H9 (cell line): Measurements from ENCODE around the gene UNC5B. TPM values are rescaled to one million over a fixed set of nuclear protein-coding genes. Genes with fewer than 3 reads are reported as not detected.
A peak's percentile ranks its signal among the peaks of the same experiment; 100 is the strongest.

ENCODE experiments used
- DNase-seq: peaks from one replicate; pipeline ENCODE4 v3.0.0-alpha.2; 2017
- H2AFZ ChIP-seq: one replicate; pipeline ENCODE4 v1.6.1; 2013; ENCODE audit warnings: mild to moderate bottlenecking, low read length, control low read depth, moderate library complexity
- H2AK5ac ChIP-seq: 2 replicates; pipeline ENCODE4 v1.6.1; 2013; ENCODE audit warnings: low read length, control low read depth, mixed read lengths; ENCODE audit not compliant: insufficient read length
- H2BK120ac ChIP-seq: one replicate; pipeline ENCODE4 v1.6.1; 2013; ENCODE audit warnings: low read depth, mild to moderate bottlenecking, low read length, control low read depth, inconsistent platforms; ENCODE audit not compliant: poor library complexity, severe bottlenecking
- H2BK12ac ChIP-seq: 2 replicates; pipeline ENCODE4 v1.6.1; 2013; ENCODE audit warnings: low read length, control low read depth, mixed read lengths, low read depth; ENCODE audit not compliant: insufficient read length
- H2BK15ac ChIP-seq: 2 replicates; pipeline ENCODE4 v1.6.1; 2013; ENCODE audit warnings: low read depth, low read length, control low read depth
- H2BK20ac ChIP-seq: one replicate; pipeline ENCODE4 v1.6.1; 2013; ENCODE audit warnings: low read depth, mild to moderate bottlenecking, low read length, control low read depth, inconsistent platforms; ENCODE audit not compliant: poor library complexity, severe bottlenecking
- H2BK5ac ChIP-seq: 2 replicates; pipeline ENCODE4 v1.6.1; 2013; ENCODE audit warnings: low read length, control low read depth, mixed read lengths; ENCODE audit not compliant: insufficient read length
- H3K14ac ChIP-seq: 2 replicates; pipeline ENCODE4 v1.6.1; 2013; ENCODE audit warnings: low read length, control low read depth; ENCODE audit not compliant: insufficient read depth
- H3K18ac ChIP-seq: 2 replicates; pipeline ENCODE4 v1.6.1; 2013; ENCODE audit warnings: low read depth, mild to moderate bottlenecking, mixed read lengths, low read length, control low read depth; ENCODE audit not compliant: insufficient read length
- H3K23ac ChIP-seq: 2 replicates; pipeline ENCODE4 v1.6.1; 2013; ENCODE audit warnings: low read length, control low read depth, mixed read lengths, low read depth; ENCODE audit not compliant: insufficient read length
- H3K23me2 ChIP-seq: 2 replicates; pipeline ENCODE4 v1.6.1; 2013; ENCODE audit warnings: low read depth, mild to moderate bottlenecking, mixed read lengths, low read length, control low read depth; ENCODE audit not compliant: insufficient read length, poor library complexity, severe bottlenecking
- H3K27ac ChIP-seq: 2 replicates; pipeline ENCODE4 v1.5.1; 2013; ENCODE audit warnings: low read length, control low read depth, mixed read lengths, low read depth; ENCODE audit not compliant: insufficient read length
- H3K27me3 ChIP-seq: 2 replicates; pipeline ENCODE4 v1.6.1; 2013; ENCODE audit warnings: low read length, control low read depth, inconsistent platforms; ENCODE audit not compliant: insufficient read depth
- H3K4ac ChIP-seq: 2 replicates; pipeline ENCODE4 v1.6.1; 2013; ENCODE audit warnings: low read depth, mild to moderate bottlenecking, control low read depth, inconsistent platforms, low read length, moderate library complexity
- H3K4me1 ChIP-seq: 2 replicates; pipeline ENCODE4 v1.6.1; 2013; ENCODE audit warnings: low read length, control low read depth, inconsistent platforms; ENCODE audit not compliant: insufficient read depth
- H3K4me2 ChIP-seq: 2 replicates; pipeline ENCODE4 v1.6.1; 2013; ENCODE audit warnings: low read length, control low read depth, mixed read lengths; ENCODE audit not compliant: insufficient read length, insufficient read depth
- H3K56ac ChIP-seq: 2 replicates; pipeline ENCODE4 v1.6.1; 2013; ENCODE audit warnings: low read depth, mild to moderate bottlenecking, mixed read lengths, low read length, control low read depth; ENCODE audit not compliant: insufficient read length
- H3K79me1 ChIP-seq: 2 replicates; pipeline ENCODE4 v1.6.1; 2013; ENCODE audit warnings: low read depth, mild to moderate bottlenecking, moderate library complexity, low read length, control low read depth, inconsistent platforms; ENCODE audit not compliant: insufficient read depth, poor library complexity, severe bottlenecking
- H3K79me2 ChIP-seq: 2 replicates; pipeline ENCODE4 v1.6.1; 2013; ENCODE audit warnings: low read length, control low read depth, inconsistent platforms; ENCODE audit not compliant: insufficient read depth
- H3K9ac ChIP-seq: 2 replicates; pipeline ENCODE4 v1.6.1; 2013; ENCODE audit warnings: low read length, control low read depth, mixed read lengths; ENCODE audit not compliant: insufficient read length; ENCODE audit errors: extremely low read depth
- H3K9me3 ChIP-seq: one replicate; pipeline ENCODE4 v1.6.1; 2013; ENCODE audit warnings: low read depth, low read length, inconsistent platforms; ENCODE audit not compliant: control insufficient read depth
- H3T11ph ChIP-seq: one replicate; pipeline ENCODE4 v1.6.1; 2013; ENCODE audit warnings: mild to moderate bottlenecking, low read length, control low read depth, inconsistent platforms
- H4K20me1 ChIP-seq: one replicate; pipeline ENCODE4 v1.6.1; 2013; ENCODE audit not compliant: control insufficient read depth, insufficient read length, insufficient read depth
- H4K5ac ChIP-seq: 2 replicates; pipeline ENCODE4 v1.6.1; 2013; ENCODE audit warnings: low read depth, mild to moderate bottlenecking, mixed read lengths, low read length, control low read depth; ENCODE audit not compliant: insufficient read length
- H4K8ac ChIP-seq: replicated peaks from 2 replicates; pipeline ENCODE4 v1.6.1; 2013; ENCODE audit warnings: low read length, control low read depth, mixed read lengths, low read depth; ENCODE audit not compliant: insufficient read length
- H4K91ac ChIP-seq: 2 replicates; pipeline ENCODE4 v1.6.1; 2013; ENCODE audit warnings: low read depth, mild to moderate bottlenecking, moderate library complexity, mixed read lengths, low read length, control low read depth; ENCODE audit not compliant: insufficient read length
- H3K27ac Mint-ChIP-seq, 3 experiments: 2 replicates in 2 of 3; 3 replicates in 1 of 3; pipeline ENCODE4 v1.8.0; 2020 to 2021; ENCODE audit warnings: mixed read lengths in 3 of 3, mild to moderate bottlenecking in 1 of 3, moderate library complexity in 1 of 3
- H3K27me3 Mint-ChIP-seq: 2 replicates; pipeline ENCODE4 v1.8.0; 2021; ENCODE audit warnings: low read depth, mild to moderate bottlenecking, moderate library complexity, mixed read lengths
- H3K36me3 Mint-ChIP-seq, 3 experiments: 2 replicates in 2 of 3; 3 replicates in 1 of 3; pipeline ENCODE4 v1.8.0; 2020 to 2021; ENCODE audit warnings: low read depth in 3 of 3, mixed read lengths in 3 of 3; ENCODE audit not compliant: insufficient read depth in 1 of 3
- H3K4me1 Mint-ChIP-seq, 2 experiments: 2 replicates each; pipeline ENCODE4 v1.8.0; 2020; ENCODE audit warnings: mixed read lengths in 2 of 2
- H3K4me3 Mint-ChIP-seq, 2 experiments: 2 replicates in 1 of 2; 3 replicates in 1 of 2; pipeline ENCODE4 v1.8.0; 2020 to 2021; ENCODE audit warnings: mild to moderate bottlenecking in 2 of 2, mixed read lengths in 2 of 2, moderate library complexity in 1 of 2
- H3K9me3 Mint-ChIP-seq, 2 experiments: 2 replicates in 1 of 2; 3 replicates in 1 of 2; pipeline ENCODE4 v1.8.0; 2020; ENCODE audit warnings: mild to moderate bottlenecking in 2 of 2, mixed read lengths in 2 of 2, moderate library complexity in 1 of 2
- WGBS: extraction: QIAGEN DNeasy Blood & Tissue Kit; methylation state at CpG from one replicate; pipeline ENCODE4 v1.1.7; 2013; ENCODE audit warnings: missing lambda C conversion rate, low lambda C conversion rate, mixed read lengths; ENCODE audit not compliant: insufficient read length; ENCODE audit errors: extremely low coverage; 5-methylcytosine and 5-hydroxymethylcytosine counted together
- total RNA-seq: library from RNA; stranded (reverse); gene quantifications from 2 replicates; pipeline ENCODE4 v1.2.1, GENCODE V29; 2021
- TF ChIP-seq, protein P1 (sequence below): fragments of 200-600 bp; sonication (generic); conservative IDR thresholded peaks from 3 replicates; pipeline ENCODE4 v1.8.0; 2021; ENCODE audit warnings: antibody characterized with exemption, mild to moderate bottlenecking

Gene UNC5B
- total RNA-seq, 1 experiment from 2014 or later, result 28.4 TPM

DNA sequence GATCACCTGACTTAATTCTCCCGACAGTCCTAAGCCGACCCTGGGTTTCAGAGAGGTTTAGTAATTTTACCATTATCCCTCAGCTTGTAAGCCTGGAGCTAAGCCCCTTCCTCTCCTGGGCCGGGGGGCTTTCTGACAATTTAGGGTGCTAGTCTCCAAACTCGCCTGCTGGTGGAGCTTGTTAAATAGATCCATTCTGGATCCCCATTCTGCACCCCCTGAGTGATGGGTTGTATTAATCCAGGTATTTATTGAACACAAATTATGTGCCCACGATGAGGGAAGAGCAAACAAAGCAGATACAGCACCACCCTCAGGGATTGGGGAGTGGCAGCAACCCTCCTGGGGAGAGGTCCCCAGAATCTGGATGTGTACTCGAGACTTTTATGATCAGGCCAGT lies 105.4 kb downstream of the UNC5B start:
- no peak overlapping the region for H4K5ac ChIP-seq
- H2BK120ac ChIP-seq, result no peak overlapping the region
- H4K20me1 ChIP-seq, result no peaks in the 10 kb centered on the region
- Mint-ChIP-seq H3K9me3 (no peaks in the 10 kb centered on the region; a peak in 1 of 5 replicates), H3K27ac (no peak overlapping the region), H3K4me3 (peak overlapping the region in 1 of 2 experiments; percentile 52; a peak in 2 of 5 replicates), H3K27me3 (peaks cover 16% of the 10 kb centered on the region), H3K36me3 (peaks cover 0 to 2% (median 1%) of the 10 kb centered on the region in 3 experiments; a peak in 5 of 7 replicates), H3K4me1 (peaks cover 24% of the 10 kb centered on the region in 2 experiments)
- WGBS, result no CpG with 5 or more reads among the region's 6 CpGs
- H3T11ph ChIP-seq, result no peak overlapping the region
- no peaks in the 10 kb centered on the region; the same call in 1 of the 2 replicates for H3K27me3 ChIP-seq
- no peaks in the 10 kb centered on the region for H3K79me2 ChIP-seq
- H2BK20ac ChIP-seq, result no peak overlapping the region
- no peak overlapping the region for H3K14ac ChIP-seq
- H3K9me3 ChIP-seq, result no peaks in the 10 kb centered on the region
- DNase-seq, result no peak
- H2BK5ac ChIP-seq, result no peak overlapping the region
- H3K27ac ChIP-seq, result no peak overlapping the region
- H4K91ac ChIP-seq, result no peak overlapping the region
- no peak overlapping the region for H3K4ac ChIP-seq
- no peaks in the 10 kb centered on the region for H3K4me1 ChIP-seq
- H3K4me2 ChIP-seq, result no peak overlapping the region
- no peak overlapping the region for H2AFZ ChIP-seq
- no peak overlapping the region for H2BK15ac ChIP-seq
- no peak overlapping the region for H3K9ac ChIP-seq
- no peak overlapping the region for H4K8ac ChIP-seq
- H2AK5ac ChIP-seq, result no peak overlapping the region
- TF ChIP-seq, protein P1, sequence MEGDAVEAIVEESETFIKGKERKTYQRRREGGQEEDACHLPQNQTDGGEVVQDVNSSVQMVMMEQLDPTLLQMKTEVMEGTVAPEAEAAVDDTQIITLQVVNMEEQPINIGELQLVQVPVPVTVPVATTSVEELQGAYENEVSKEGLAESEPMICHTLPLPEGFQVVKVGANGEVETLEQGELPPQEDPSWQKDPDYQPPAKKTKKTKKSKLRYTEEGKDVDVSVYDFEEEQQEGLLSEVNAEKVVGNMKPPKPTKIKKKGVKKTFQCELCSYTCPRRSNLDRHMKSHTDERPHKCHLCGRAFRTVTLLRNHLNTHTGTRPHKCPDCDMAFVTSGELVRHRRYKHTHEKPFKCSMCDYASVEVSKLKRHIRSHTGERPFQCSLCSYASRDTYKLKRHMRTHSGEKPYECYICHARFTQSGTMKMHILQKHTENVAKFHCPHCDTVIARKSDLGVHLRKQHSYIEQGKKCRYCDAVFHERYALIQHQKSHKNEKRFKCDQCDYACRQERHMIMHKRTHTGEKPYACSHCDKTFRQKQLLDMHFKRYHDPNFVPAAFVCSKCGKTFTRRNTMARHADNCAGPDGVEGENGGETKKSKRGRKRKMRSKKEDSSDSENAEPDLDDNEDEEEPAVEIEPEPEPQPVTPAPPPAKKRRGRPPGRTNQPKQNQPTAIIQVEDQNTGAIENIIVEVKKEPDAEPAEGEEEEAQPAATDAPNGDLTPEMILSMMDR, result no peak; the same call in 2 of the 3 replicates
- no peak overlapping the region for H3K56ac ChIP-seq
- H3K23me2 ChIP-seq, result peaks cover 7% of the 10 kb centered on the region
- H2BK12ac ChIP-seq, result no peak overlapping the region
- no peak overlapping the region for H3K23ac ChIP-seq
- no peak overlapping the region for H3K18ac ChIP-seq
- no peaks in the 10 kb centered on the region for H3K79me1 ChIP-seq
